ENCODE data around the gene HERC4.

DNA sequence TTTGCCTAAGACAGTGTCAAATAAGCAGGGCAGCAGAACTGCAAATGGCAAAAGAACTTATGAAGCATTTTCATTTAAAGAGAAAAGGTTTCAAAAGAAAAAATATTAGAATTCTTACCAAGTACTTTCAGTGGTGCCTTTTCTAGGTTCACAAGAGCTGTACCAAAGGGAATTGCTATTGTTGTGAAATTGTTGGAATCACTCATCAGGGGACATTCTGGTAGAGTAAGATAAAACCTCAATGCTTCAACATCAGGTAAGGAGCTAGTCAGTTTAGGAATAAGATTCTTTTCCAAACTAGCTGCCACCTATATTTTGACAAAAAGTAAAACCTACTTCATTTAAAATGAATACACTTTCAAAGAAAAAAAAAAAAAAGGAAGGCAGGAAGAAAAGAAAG, 85.0 kb downstream of the HERC4 start:
- TF ChIP-seq, protein P1, sequence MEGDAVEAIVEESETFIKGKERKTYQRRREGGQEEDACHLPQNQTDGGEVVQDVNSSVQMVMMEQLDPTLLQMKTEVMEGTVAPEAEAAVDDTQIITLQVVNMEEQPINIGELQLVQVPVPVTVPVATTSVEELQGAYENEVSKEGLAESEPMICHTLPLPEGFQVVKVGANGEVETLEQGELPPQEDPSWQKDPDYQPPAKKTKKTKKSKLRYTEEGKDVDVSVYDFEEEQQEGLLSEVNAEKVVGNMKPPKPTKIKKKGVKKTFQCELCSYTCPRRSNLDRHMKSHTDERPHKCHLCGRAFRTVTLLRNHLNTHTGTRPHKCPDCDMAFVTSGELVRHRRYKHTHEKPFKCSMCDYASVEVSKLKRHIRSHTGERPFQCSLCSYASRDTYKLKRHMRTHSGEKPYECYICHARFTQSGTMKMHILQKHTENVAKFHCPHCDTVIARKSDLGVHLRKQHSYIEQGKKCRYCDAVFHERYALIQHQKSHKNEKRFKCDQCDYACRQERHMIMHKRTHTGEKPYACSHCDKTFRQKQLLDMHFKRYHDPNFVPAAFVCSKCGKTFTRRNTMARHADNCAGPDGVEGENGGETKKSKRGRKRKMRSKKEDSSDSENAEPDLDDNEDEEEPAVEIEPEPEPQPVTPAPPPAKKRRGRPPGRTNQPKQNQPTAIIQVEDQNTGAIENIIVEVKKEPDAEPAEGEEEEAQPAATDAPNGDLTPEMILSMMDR (conservative IDR thresholded peaks at IDR 0.05; ENCODE audit: low read depth, low read length) = no peak
- no peak for TF ChIP-seq EZH2 (IDR thresholded peaks at IDR 0.05; ENCODE audit: low read length, unreplicated experiment)
- TF ChIP-seq EZH2phosphoT487 (IDR thresholded peaks at IDR 0.05; ENCODE audit: borderline replicate concordance, low read length) = no peak

Data from PC-3 (cell line).